Lower leg skin (tissue), 3 donors: ENCODE data around the gene TAS2R43.

ENCODE experiments used
- POLR2A ChIP-seq, 2 donors: fragments of 450-650 bp; IDR thresholded peaks; one replicate each; pipeline ENCODE4 v1.6.1; 2016 to 2017; ENCODE audit warnings: antibody characterized with exemption in 2 of 2, mild to moderate bottlenecking in 1 of 2, moderate library complexity in 1 of 2
- TF ChIP-seq, protein P1 (sequence below), 3 donors: fragments of 450-650 bp; IDR thresholded peaks; one replicate each; pipeline ENCODE4 v1.5.1; 2016; ENCODE audit warnings: antibody characterized with exemption in 3 of 3, mild to moderate bottlenecking in 3 of 3, moderate library complexity in 2 of 3

DNA sequence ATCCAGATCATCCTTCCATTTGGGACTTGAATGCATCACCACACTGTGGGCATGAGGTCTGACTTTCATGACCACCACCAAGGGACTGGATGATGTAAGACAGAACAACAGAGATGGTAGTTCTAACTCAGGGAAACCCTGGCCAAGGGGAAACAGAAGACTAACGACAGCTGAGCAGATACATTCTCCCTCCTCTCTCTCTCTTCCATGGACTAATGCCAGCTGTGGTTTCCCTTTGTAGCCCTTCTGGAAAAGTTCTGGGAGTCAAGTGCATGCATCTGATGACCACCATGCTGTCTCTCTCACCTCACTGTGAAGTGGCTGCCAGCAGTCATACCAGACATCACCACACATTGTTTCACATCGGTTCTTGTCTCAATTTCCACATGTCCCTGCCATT is 38.9 kb upstream of the TAS2R43 start:
- no peak for TF ChIP-seq POLR2A (IDR thresholded peaks at IDR 0.05)
- TF ChIP-seq, protein P1, sequence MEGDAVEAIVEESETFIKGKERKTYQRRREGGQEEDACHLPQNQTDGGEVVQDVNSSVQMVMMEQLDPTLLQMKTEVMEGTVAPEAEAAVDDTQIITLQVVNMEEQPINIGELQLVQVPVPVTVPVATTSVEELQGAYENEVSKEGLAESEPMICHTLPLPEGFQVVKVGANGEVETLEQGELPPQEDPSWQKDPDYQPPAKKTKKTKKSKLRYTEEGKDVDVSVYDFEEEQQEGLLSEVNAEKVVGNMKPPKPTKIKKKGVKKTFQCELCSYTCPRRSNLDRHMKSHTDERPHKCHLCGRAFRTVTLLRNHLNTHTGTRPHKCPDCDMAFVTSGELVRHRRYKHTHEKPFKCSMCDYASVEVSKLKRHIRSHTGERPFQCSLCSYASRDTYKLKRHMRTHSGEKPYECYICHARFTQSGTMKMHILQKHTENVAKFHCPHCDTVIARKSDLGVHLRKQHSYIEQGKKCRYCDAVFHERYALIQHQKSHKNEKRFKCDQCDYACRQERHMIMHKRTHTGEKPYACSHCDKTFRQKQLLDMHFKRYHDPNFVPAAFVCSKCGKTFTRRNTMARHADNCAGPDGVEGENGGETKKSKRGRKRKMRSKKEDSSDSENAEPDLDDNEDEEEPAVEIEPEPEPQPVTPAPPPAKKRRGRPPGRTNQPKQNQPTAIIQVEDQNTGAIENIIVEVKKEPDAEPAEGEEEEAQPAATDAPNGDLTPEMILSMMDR (IDR thresholded peaks at IDR 0.05): no peak
